A673 (cell line): ENCODE results near the gene ACP5. TPM values are rescaled to one million over a fixed set of nuclear protein-coding genes. Genes with fewer than 3 reads are reported as not detected.

Experiments used
- BruUV-seq: library from RNA; stranded (reverse); fragments of 400-500 nt; replicated peaks from 2 replicates; lab custom pipeline; 2021; lab: Mats Ljungman, UMichigan
- CTCF ChIA-PET: fragments of 300-600 bp; sonication (Branson Sonifier 250); formaldehyde crosslinking; loops from one replicate; lab custom pipeline; 2022; ENCODE audit warnings: antibody characterized with exemption; lab: Charles Lee
- POLR2A ChIA-PET: fragments of 300-600 bp; sonication (Branson Sonifier 250); formaldehyde crosslinking; loops from one replicate; lab custom pipeline; 2022; ENCODE audit warnings: antibody characterized with exemption; ENCODE audit not compliant: low non-redundant PET; lab: Charles Lee
- DNase-seq: peaks from one replicate; pipeline ENCODE4 v3.0.0-alpha.2; 2015; ENCODE audit warnings: low spot score
- H3K27ac ChIP-seq: fragments of 200-600 bp; sonication (generic); 2 replicates; pipeline ENCODE4 v1.5.1; 2016; ENCODE audit warnings: mixed run types, low read depth, mild to moderate bottlenecking, mixed read lengths, antibody characterized with exemption, low read length; ENCODE audit not compliant: poor library complexity, severe bottlenecking
- H3K27me3 ChIP-seq: fragments of 200-600 bp; sonication (generic); replicated peaks from 2 replicates; pipeline ENCODE4 v1.6.1; 2017; ENCODE audit warnings: mixed run types, low read depth, mild to moderate bottlenecking, mixed read lengths, antibody characterized with exemption, low read length; ENCODE audit not compliant: insufficient read depth, poor library complexity
- H3K36me3 ChIP-seq: fragments of 200-600 bp; sonication (generic); 2 replicates; pipeline ENCODE4 v1.6.1; 2016; ENCODE audit warnings: mixed run types, mild to moderate bottlenecking, mixed read lengths, antibody characterized with exemption, low read length; ENCODE audit not compliant: insufficient read depth, poor library complexity, severe bottlenecking
- H3K4me1 ChIP-seq: fragments of 200-600 bp; sonication (generic); 2 replicates; pipeline ENCODE4 v1.6.1; 2017; ENCODE audit warnings: mixed run types, mild to moderate bottlenecking, mixed read lengths, antibody characterized with exemption, low read length; ENCODE audit not compliant: insufficient read depth, poor library complexity, severe bottlenecking
- H3K4me3 ChIP-seq: fragments of 200-600 bp; sonication (generic); 2 replicates; pipeline ENCODE4 v1.5.1; 2016; ENCODE audit warnings: low read depth, mixed run types, mild to moderate bottlenecking, mixed read lengths, low read length; ENCODE audit not compliant: poor library complexity, severe bottlenecking
- H3K9me3 ChIP-seq: fragments of 200-600 bp; sonication (generic); 2 replicates; pipeline ENCODE4 v1.6.1; 2016; ENCODE audit warnings: mixed run types, low read depth, mild to moderate bottlenecking, mixed read lengths, antibody characterized with exemption, low read length; ENCODE audit not compliant: poor library complexity, severe bottlenecking
- EZH2 ChIP-seq: fragments of 200-600 bp; sonication (generic); IDR thresholded peaks from 2 replicates; pipeline ENCODE4 v1.6.1; 2017; ENCODE audit warnings: borderline replicate concordance, low read depth, mild to moderate bottlenecking, mixed read lengths, antibody characterized with exemption, low read length; ENCODE audit not compliant: poor library complexity, severe bottlenecking
- intact Hi-C: fragments of 100-400 bp; cut with micrococcal nuclease; formaldehyde crosslinking; loops from one replicate; pipeline ENCODE4 v1.10.0; 2022; ENCODE audit not compliant: unreplicated experiment
- total RNA-seq: library from RNA; stranded (reverse); gene quantifications from 2 replicates; pipeline ENCODE4 v1.2.3, GENCODE V29; 2021
- TF ChIP-seq, protein P1 (sequence below): fragments of 300-800, 200-600 bp; sonication (generic); conservative IDR thresholded peaks from 2 replicates; pipeline ENCODE4 v1.5.1; 2017; ENCODE audit warnings: low read depth, mild to moderate bottlenecking, antibody characterized with exemption, low read length, moderate library complexity, mixed read lengths

ACP5 gene
- total RNA-seq, 1 experiment from 2014 or later: not detected

DNA sequence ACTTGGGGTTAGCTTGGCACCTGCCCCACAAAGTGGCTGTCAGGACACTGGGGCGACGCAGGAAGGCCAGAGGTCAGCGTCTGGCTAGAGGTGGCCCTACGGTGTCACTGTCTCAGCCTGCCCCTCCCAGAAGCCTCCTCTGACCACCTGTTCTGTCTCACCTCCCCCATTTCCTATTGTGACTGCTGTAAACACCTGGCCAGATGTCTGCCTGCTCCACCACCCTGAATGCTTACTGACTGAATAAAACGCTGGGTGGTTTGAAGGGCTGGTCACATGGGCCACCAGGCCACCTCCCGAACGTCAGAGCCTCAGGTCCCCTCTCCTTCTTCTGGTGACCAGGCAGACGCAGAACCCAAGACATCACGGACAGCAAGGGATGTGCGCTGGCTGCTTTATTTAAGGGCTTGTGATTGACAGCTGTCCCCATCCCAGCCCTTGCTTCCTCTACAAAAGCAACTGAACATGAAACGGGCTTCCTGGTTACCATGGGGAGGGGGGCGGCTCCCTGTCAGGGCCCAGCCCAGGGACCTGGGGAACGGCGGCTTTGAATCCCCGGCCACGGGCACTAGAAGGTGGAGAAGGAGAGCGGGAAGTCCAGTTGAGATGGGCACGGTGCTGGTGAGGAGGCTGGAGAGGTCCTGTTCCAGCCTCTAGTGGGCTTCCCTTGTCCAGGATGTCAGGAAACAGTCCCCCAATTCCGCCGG, 24.6 kb downstream of the ACP5 start:
- Histone ChIP-seq H3K9me3 (no peaks in the 10 kb centered on the region), H3K4me3 (no peak overlapping the region), H3K36me3 (peaks cover 21% of the 10 kb centered on the region), H3K4me1 (peaks cover 2% of the 10 kb centered on the region), H3K27ac (no peak overlapping the region), H3K27me3 (no peaks in the 10 kb centered on the region)
- CTCF ChIA-PET: no interaction called here
- no TSS peak for BruUV-seq
- TF ChIP-seq, protein P1, sequence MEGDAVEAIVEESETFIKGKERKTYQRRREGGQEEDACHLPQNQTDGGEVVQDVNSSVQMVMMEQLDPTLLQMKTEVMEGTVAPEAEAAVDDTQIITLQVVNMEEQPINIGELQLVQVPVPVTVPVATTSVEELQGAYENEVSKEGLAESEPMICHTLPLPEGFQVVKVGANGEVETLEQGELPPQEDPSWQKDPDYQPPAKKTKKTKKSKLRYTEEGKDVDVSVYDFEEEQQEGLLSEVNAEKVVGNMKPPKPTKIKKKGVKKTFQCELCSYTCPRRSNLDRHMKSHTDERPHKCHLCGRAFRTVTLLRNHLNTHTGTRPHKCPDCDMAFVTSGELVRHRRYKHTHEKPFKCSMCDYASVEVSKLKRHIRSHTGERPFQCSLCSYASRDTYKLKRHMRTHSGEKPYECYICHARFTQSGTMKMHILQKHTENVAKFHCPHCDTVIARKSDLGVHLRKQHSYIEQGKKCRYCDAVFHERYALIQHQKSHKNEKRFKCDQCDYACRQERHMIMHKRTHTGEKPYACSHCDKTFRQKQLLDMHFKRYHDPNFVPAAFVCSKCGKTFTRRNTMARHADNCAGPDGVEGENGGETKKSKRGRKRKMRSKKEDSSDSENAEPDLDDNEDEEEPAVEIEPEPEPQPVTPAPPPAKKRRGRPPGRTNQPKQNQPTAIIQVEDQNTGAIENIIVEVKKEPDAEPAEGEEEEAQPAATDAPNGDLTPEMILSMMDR: no peak
- TF ChIP-seq EZH2: no peak
- no peak for DNase-seq
- intact Hi-C loops: no loop called here
- POLR2A ChIA-PET: no interaction called here

DNA sequence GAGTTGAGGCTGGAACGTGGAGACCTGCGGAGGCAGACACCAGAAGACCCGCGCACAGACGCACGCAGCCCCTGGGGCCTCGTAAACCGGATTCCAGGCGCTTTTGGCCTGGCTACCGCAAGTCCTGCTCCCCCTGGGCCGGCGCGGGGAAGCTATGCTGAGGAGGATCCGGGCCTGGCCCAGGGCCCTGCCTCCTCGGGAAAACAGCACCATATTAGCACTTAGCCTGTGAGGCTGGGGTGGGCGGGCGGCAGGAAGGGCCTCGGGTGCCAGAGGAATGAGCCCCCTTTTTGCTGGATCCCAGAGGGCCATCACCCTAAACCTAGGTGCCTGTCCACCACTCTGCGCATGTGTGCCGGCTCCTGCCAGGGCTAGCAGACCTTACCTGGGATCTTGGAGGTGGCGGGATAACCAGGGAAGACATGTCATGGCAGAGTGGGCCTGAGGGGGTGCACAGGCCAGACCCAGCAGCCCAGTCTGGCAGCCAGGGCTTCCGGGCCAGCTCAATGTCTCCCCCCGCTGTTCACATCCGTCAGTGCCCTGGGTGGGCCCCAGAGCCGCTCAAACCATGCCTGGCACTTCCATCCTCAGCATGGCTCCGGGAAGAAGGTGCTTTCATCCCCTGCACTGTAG, 25.7 kb downstream of the ACP5 start:
- Histone ChIP-seq H3K4me3 (no peak overlapping the region), H3K36me3 (peaks cover 21% of the 10 kb centered on the region), H3K27me3 (no peaks in the 10 kb centered on the region), H3K9me3 (no peaks in the 10 kb centered on the region), H3K27ac (no peak overlapping the region), H3K4me1 (no peaks in the 10 kb centered on the region)
- POLR2A ChIA-PET: no interaction called here
- no peak for DNase-seq
- intact Hi-C loops: no loop called here
- TF ChIP-seq EZH2: no peak
- TF ChIP-seq, protein P1: peak; percentile 58
- no TSS peak for BruUV-seq
- CTCF ChIA-PET: interaction anchor here (0.5 kb wide), 1 partner anchor 69 kb away, joined by 3 read pairs; no protein-coding TSS in a partner anchor

DNA sequence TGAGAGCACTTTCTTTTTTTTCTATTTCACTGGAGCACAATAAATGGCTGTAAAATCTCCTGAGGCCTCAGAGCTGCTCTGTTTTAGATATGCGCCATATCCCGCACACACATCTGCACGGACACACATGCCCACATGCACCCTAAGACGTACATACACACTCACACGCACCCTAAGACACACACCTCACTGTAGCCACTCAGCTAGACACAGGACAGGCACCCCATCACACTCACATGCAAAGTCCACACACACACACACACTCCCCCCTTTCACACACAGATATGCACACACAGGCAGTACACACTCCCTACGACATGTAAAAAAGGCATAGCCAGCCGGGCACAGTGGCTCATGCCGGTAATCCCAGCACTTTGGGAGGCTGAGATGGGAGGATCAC, 27.2 kb downstream of the ACP5 start:
- Histone ChIP-seq H3K27ac (no peak overlapping the region), H3K4me3 (no peak overlapping the region), H3K27me3 (no peaks in the 10 kb centered on the region), H3K4me1 (no peaks in the 10 kb centered on the region), H3K9me3 (no peaks in the 10 kb centered on the region), H3K36me3 (peaks cover 18% of the 10 kb centered on the region)
- intact Hi-C loops: no loop called here
- no peak for DNase-seq
- ChIA-PET CTCF (no interaction called here), POLR2A (no interaction called here)
- TF ChIP-seq, protein P1: no peak
- TF ChIP-seq EZH2: no peak
- no TSS peak for BruUV-seq
